H1 (cell line): Measurements from ENCODE around the gene SLC6A7. TPM values are rescaled to one million over a fixed set of nuclear protein-coding genes. Genes with fewer than 3 reads are reported as not detected.

ENCODE experiments used
- CTCF ChIA-PET: fragments of 300-600 bp; sonication (Branson Sonifier 250); formaldehyde crosslinking; loops from one replicate; lab custom pipeline; 2021; ENCODE audit not compliant: partially characterized antibody; lab: Charles Lee
- POLR2A ChIA-PET: fragments of 300-600 bp; sonication (Branson Sonifier 250); formaldehyde crosslinking; loops from one replicate; lab custom pipeline; 2021; ENCODE audit warnings: inconsistent platforms; ENCODE audit not compliant: partially characterized antibody; lab: Charles Lee
- DNase-seq, 2 experiments: peaks; one replicate each; pipeline versions ENCODE4 v3.0.0 to v3.0.0-alpha.2; 2010 to 2022; ENCODE audit warnings: low spot score in 2 of 2, low read depth in 1 of 2, mixed read lengths in 1 of 2
- FAIRE-seq: peaks from 2 replicates; lab custom pipeline; 2011; peaks lifted over from hg19 to GRCh38; lab: Jason Lieb, UNC
- H2AFZ ChIP-seq: 2 replicates; pipeline ENCODE4 v1.8.1; 2012; ENCODE audit warnings: low read length, inconsistent platforms
- H2AK5ac ChIP-seq: 2 replicates; pipeline ENCODE4 v1.6.1; 2013; ENCODE audit warnings: low read depth, low read length
- H2BK120ac ChIP-seq: replicated peaks from 2 replicates; pipeline ENCODE3; 2013; ENCODE audit warnings: low read depth, low read length, inconsistent platforms
- H2BK12ac ChIP-seq: 2 replicates; pipeline ENCODE4 v1.6.1; 2013; ENCODE audit warnings: low read depth, low read length
- H2BK15ac ChIP-seq: 2 replicates; pipeline ENCODE4 v1.6.1; 2013; ENCODE audit warnings: low read length
- H2BK20ac ChIP-seq: 2 replicates; pipeline ENCODE4 v1.6.1; 2013; ENCODE audit warnings: low read length
- H2BK5ac ChIP-seq: 2 replicates; pipeline ENCODE4 v1.6.1; 2013; ENCODE audit warnings: low read depth, low read length
- H3K14ac ChIP-seq: 2 replicates; pipeline ENCODE4 v1.6.1; 2013; ENCODE audit warnings: inconsistent platforms; ENCODE audit not compliant: insufficient read length
- H3K18ac ChIP-seq: 2 replicates; pipeline ENCODE4 v1.6.1; 2013; ENCODE audit warnings: low read length; ENCODE audit errors: extremely low read depth
- H3K23ac ChIP-seq: 2 replicates; pipeline ENCODE4 v1.6.1; 2013; ENCODE audit warnings: inconsistent platforms; ENCODE audit not compliant: insufficient read length
- H3K23me2 ChIP-seq: 2 replicates; pipeline ENCODE4 v1.6.1; 2013; ENCODE audit warnings: low read depth, low read length
- H3K27ac ChIP-seq: 2 replicates; pipeline ENCODE4 v1.6.1; 2011; ENCODE audit warnings: low read depth, low read length, inconsistent platforms
- H3K27me3 ChIP-seq, 4 experiments: replicated peaks in 1 of 4; 1 replicate in 1 of 4; 2 replicates in 3 of 4; pipeline versions ENCODE4 v1.6.1 to v1.8.1; 2011 to 2013; ENCODE audit warnings: low read length in 3 of 4, mild to moderate bottlenecking in 3 of 4, inconsistent platforms in 2 of 4, mixed read lengths in 2 of 4, moderate library complexity in 1 of 4; ENCODE audit not compliant: control insufficient read depth in 3 of 4, insufficient read depth in 3 of 4; ENCODE audit errors: extremely low read depth in 1 of 4
- H3K36me3 ChIP-seq, 4 experiments: 2 replicates each; pipeline versions ENCODE4 v1.6.1 to v1.8.1; 2011 to 2013; ENCODE audit warnings: mild to moderate bottlenecking in 4 of 4, low read length in 3 of 4, moderate library complexity in 2 of 4, control low read depth in 1 of 4, inconsistent platforms in 1 of 4; ENCODE audit not compliant: insufficient read depth in 4 of 4, control insufficient read depth in 2 of 4
- H3K4ac ChIP-seq: replicated peaks from 2 replicates; pipeline ENCODE3; 2013; ENCODE audit warnings: low read length, low read depth, mixed read lengths, inconsistent platforms; ENCODE audit not compliant: insufficient read length
- H3K4me1 ChIP-seq, 4 experiments: replicated peaks in 1 of 4; 1 replicate in 1 of 4; 2 replicates in 3 of 4; pipeline versions ENCODE4 v1.6.1 to v1.8.1; 2011 to 2013; ENCODE audit warnings: low read length in 3 of 4, inconsistent platforms in 2 of 4, mixed read lengths in 1 of 4; ENCODE audit not compliant: insufficient read depth in 4 of 4, control insufficient read depth in 3 of 4
- H3K4me2 ChIP-seq, 2 experiments: 2 replicates each; pipeline versions ENCODE4 v1.6.1 to v1.8.1; 2011 to 2013; ENCODE audit warnings: low read depth in 2 of 2, low read length in 2 of 2, control low read depth in 1 of 2, inconsistent platforms in 1 of 2, mild to moderate bottlenecking in 1 of 2; ENCODE audit not compliant: insufficient read depth in 1 of 2
- H3K4me3 ChIP-seq, 4 experiments: fragments of 200-600, 300-600 bp in 1 of 4; sonication (generic), shearing (Covaris generic), sonication (Bioruptor Twin) in 1 of 4; 2 replicates each; pipeline versions ENCODE4 v1.5.1 to v1.8.1; 2011 to 2016; ENCODE audit warnings: low read length in 4 of 4, low read depth in 3 of 4, control low read depth in 2 of 4, inconsistent platforms in 2 of 4, mild to moderate bottlenecking in 2 of 4, mixed read lengths in 1 of 4, moderate library complexity in 1 of 4; ENCODE audit not compliant: insufficient read depth in 2 of 4; ENCODE audit errors: extremely low read depth in 1 of 4
- H3K56ac ChIP-seq: replicated peaks from 2 replicates; pipeline ENCODE3; 2013; ENCODE audit warnings: low read depth, mild to moderate bottlenecking, mixed read lengths, low read length, inconsistent platforms; ENCODE audit not compliant: insufficient read length
- H3K79me1 ChIP-seq: 2 replicates; pipeline ENCODE4 v1.6.1; 2013; ENCODE audit warnings: low read depth, low read length, control low read depth
- H3K79me2 ChIP-seq, 2 experiments: 2 replicates each; pipeline versions ENCODE4 v1.6.1 to v1.8.1; 2012 to 2013; ENCODE audit warnings: low read length in 2 of 2, mild to moderate bottlenecking in 2 of 2, inconsistent platforms in 1 of 2; ENCODE audit not compliant: insufficient read depth in 2 of 2, control insufficient read depth in 1 of 2
- H3K9ac ChIP-seq, 4 experiments: replicated peaks in 1 of 4; 1 replicate in 1 of 4; 2 replicates in 3 of 4; pipeline versions ENCODE4 v1.6.1 to v1.8.1; 2011 to 2013; ENCODE audit warnings: low read depth in 3 of 4, low read length in 3 of 4, control low read depth in 2 of 4, mild to moderate bottlenecking in 2 of 4, moderate library complexity in 2 of 4, inconsistent platforms in 1 of 4; ENCODE audit errors: extremely low read depth in 1 of 4
- H3K9me3 ChIP-seq, 2 experiments: 2 replicates each; pipeline versions ENCODE4 v1.6.1 to v1.8.1; 2012 to 2013; ENCODE audit warnings: mild to moderate bottlenecking in 2 of 2, moderate library complexity in 2 of 2, control low read depth in 1 of 2, inconsistent platforms in 1 of 2, low read depth in 1 of 2, low read length in 1 of 2, mixed read lengths in 1 of 2; ENCODE audit not compliant: insufficient read depth in 2 of 2
- H4K20me1 ChIP-seq, 2 experiments: replicated peaks in 1 of 2; 2 replicates each; pipeline versions ENCODE3 to v1.8.1; 2011 to 2013; ENCODE audit warnings: inconsistent platforms in 2 of 2, low read length in 2 of 2, mild to moderate bottlenecking in 1 of 2; ENCODE audit not compliant: insufficient read depth in 2 of 2, control insufficient read depth in 1 of 2
- H4K5ac ChIP-seq: 2 replicates; pipeline ENCODE4 v1.6.1; 2013; ENCODE audit warnings: low read length, low read depth, mixed read lengths, inconsistent platforms; ENCODE audit not compliant: insufficient read length
- H4K8ac ChIP-seq: 2 replicates; pipeline ENCODE4 v1.8.0; 2013; ENCODE audit warnings: mild to moderate bottlenecking, moderate library complexity, low read length, inconsistent platforms; ENCODE audit not compliant: insufficient read depth; ENCODE audit errors: extremely low read depth
- H4K91ac ChIP-seq: replicated peaks from 2 replicates; pipeline ENCODE3; 2013; ENCODE audit warnings: low read length, mixed read lengths, inconsistent platforms; ENCODE audit not compliant: insufficient read length
- SAP30 ChIP-seq: fragments of 300-600 bp; sonication (generic); IDR thresholded peaks from 2 replicates; pipeline ENCODE4 v1.7.1; 2012; ENCODE audit warnings: low read length, moderate library complexity, mild to moderate bottlenecking, inconsistent platforms; ENCODE audit not compliant: insufficient read depth, insufficient replicate concordance
- WGBS, 2 experiments: shearing (Covaris generic) in 1 of 2; methylation state at CpG; one replicate each; pipeline versions ENCODE4 v1.1.6 to v1.1.7; 2013 to 2015; ENCODE audit warnings: low lambda C conversion rate in 2 of 2, mixed read lengths in 2 of 2, inconsistent platforms in 1 of 2, low coverage in 1 of 2, missing lambda C conversion rate in 1 of 2; ENCODE audit not compliant: insufficient replicate concordance in 2 of 2, insufficient coverage in 1 of 2, insufficient read length in 1 of 2; ENCODE audit errors: extremely low coverage in 1 of 2, missing lambda C conversion rate in 1 of 2; 5-methylcytosine and 5-hydroxymethylcytosine counted together
- polyA plus RNA-seq, 7 experiments: library from polyadenylated mRNA; depleted of rRNA in 3 of 7; stranded (reverse) in 5 of 7; unstranded in 2 of 7; fragments of >200 nt in 5 of 7; fragments of 200-250 nt in 2 of 7; gene quantifications; 1 replicate in 5 of 7; 2 replicates in 1 of 7; 4 replicates in 1 of 7; pipeline versions ENCODE4 v1.2.1 to v1.2.3, GENCODE V29; 2011 to 2013; ENCODE audit warnings: missing spikeins in 2 of 7, mixed read lengths in 2 of 7
- total RNA-seq: library from RNA; stranded (reverse); fragmentation: NEBNext Ultra II Directional; extraction: Animal tissue kit (Norgen Biotek cat#: 25700); gene quantifications from 2 replicates; pipeline ENCODE4 v1.2.1, GENCODE V29; 2021
- TF ChIP-seq, protein P1 (sequence below), 3 experiments: IDR thresholded peaks; 1 replicate in 2 of 3; 2 replicates in 1 of 3; pipeline versions ENCODE4 v1.5.1 to v1.6.1; 2011; ENCODE audit warnings: low read length in 3 of 3, mild to moderate bottlenecking in 3 of 3, inconsistent platforms in 2 of 3, low read depth in 1 of 3, moderate library complexity in 1 of 3; ENCODE audit not compliant: insufficient read depth in 1 of 3; ENCODE audit errors: control extremely low read depth in 1 of 3

Gene SLC6A7
- total and polyA plus RNA-seq, 2 of the 8 experiments (the other 6 are each of a cell fraction or from before 2014, with no cell fraction given) = 0.07 to 0.12 TPM

- Histone ChIP-seq H3K4me1 (peaks cover 0 to 3% (median 1%) of the 10 kb centered on the region in 4 experiments; a peak in 3 of 7 replicates), H3K9ac (no peak overlapping the region), H3K56ac (no peak overlapping the region), H3K79me1 (no peaks in the 10 kb centered on the region), H2BK5ac (no peak overlapping the region), H2BK120ac (no peak overlapping the region), H3K4ac (no peak overlapping the region), H2AK5ac (no peak overlapping the region), H3K23ac (no peak overlapping the region), H2BK15ac (no peak overlapping the region), H4K91ac (no peak overlapping the region), H3K79me2 (no peaks in the 10 kb centered on the region), H2AFZ (no peak overlapping the region), H3K27me3 (no peaks in the 10 kb centered on the region; a peak in 2 of 7 replicates), H3K14ac (no peak overlapping the region), H3K23me2 (no peaks in the 10 kb centered on the region), H3K27ac (no peak overlapping the region), H3K4me2 (no peak overlapping the region), H4K20me1 (no peaks in the 10 kb centered on the region), H2BK12ac (no peak overlapping the region), H3K18ac (no peak overlapping the region), H3K36me3 (no peaks in the 10 kb centered on the region), H4K5ac (no peak overlapping the region), H3K9me3 (no peaks in the 10 kb centered on the region), H3K4me3 (no peak overlapping the region), H4K8ac (no peak overlapping the region), H2BK20ac (no peak overlapping the region)
- POLR2A ChIA-PET = interaction anchor here (1.0 kb wide), 1 partner anchor 106 kb away, joined by 3 read pairs; no protein-coding TSS in a partner anchor
- CTCF ChIA-PET = interaction anchor here (1.2 to 5.8 kb wide), 7 partner anchors 10 to 147 kb away, joined by 3 to 20 read pairs (median 5); no protein-coding TSS in a partner anchor
- FAIRE-seq = no peak
- TF ChIP-seq, protein P1, sequence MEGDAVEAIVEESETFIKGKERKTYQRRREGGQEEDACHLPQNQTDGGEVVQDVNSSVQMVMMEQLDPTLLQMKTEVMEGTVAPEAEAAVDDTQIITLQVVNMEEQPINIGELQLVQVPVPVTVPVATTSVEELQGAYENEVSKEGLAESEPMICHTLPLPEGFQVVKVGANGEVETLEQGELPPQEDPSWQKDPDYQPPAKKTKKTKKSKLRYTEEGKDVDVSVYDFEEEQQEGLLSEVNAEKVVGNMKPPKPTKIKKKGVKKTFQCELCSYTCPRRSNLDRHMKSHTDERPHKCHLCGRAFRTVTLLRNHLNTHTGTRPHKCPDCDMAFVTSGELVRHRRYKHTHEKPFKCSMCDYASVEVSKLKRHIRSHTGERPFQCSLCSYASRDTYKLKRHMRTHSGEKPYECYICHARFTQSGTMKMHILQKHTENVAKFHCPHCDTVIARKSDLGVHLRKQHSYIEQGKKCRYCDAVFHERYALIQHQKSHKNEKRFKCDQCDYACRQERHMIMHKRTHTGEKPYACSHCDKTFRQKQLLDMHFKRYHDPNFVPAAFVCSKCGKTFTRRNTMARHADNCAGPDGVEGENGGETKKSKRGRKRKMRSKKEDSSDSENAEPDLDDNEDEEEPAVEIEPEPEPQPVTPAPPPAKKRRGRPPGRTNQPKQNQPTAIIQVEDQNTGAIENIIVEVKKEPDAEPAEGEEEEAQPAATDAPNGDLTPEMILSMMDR (IDR thresholded peaks at IDR 0.05; ENCODE audit: control extremely low read depth in 1 of 3, insufficient read depth in 1 of 3, low read depth in 1 of 3, low read length in 3 of 3) = no peak
- no peak for TF ChIP-seq SAP30
- no peak for DNase-seq
- 83% methylated on average over 5 of the region's 6 CpGs; no CpG with 5 or more reads in 1 of the 2 experiments for WGBS, 2 experiments
Observed at GRCh38 chr5:150252489-150252888, 62.6 kb downstream of the SLC6A7 start.
